IMR-90 (cell line): ENCODE data around the gene C22orf31. TPM values are rescaled to one million over a fixed set of nuclear protein-coding genes. Genes with fewer than 3 reads are reported as not detected.

Experiments
- ATAC-seq: fragments of 200-7000 bp; cut with Tn5 transposase; 2 replicates; pipeline ENCODE4 v1.9.1; 2020; ENCODE audit warnings: low read depth, mild to moderate bottlenecking, moderate library complexity
- BruUV-seq: library from RNA; stranded (reverse); fragments of 400-500 nt; replicated peaks from 2 replicates; lab custom pipeline; 2021; lab: Mats Ljungman, UMichigan
- CTCF ChIA-PET: fragments of 300-600 bp; formaldehyde crosslinking; extraction: SDS; loops from one replicate; lab custom pipeline; 2021; ENCODE audit warnings: antibody characterized with exemption; lab: Yijun Ruan, JAX
- POLR2A ChIA-PET: fragments of 300-600 bp; sonication (Branson Sonifier 250); formaldehyde crosslinking; loops from one replicate; lab custom pipeline; 2022; ENCODE audit warnings: antibody characterized with exemption; ENCODE audit not compliant: unreplicated experiment; lab: Charles Lee
- DNase-seq: peaks from one replicate; pipeline ENCODE4 v3.0.0; 2013
- H2AFZ ChIP-seq: replicated peaks from 2 replicates; pipeline ENCODE3; 2013; ENCODE audit warnings: low read length, mild to moderate bottlenecking; ENCODE audit not compliant: poor library complexity
- H2AK5ac ChIP-seq: 2 replicates; pipeline ENCODE4 v1.6.1; 2013; ENCODE audit warnings: low read depth, low read length, inconsistent platforms
- H2AK9ac ChIP-seq: replicated peaks from 2 replicates; pipeline ENCODE3; 2013; ENCODE audit warnings: mild to moderate bottlenecking, low read depth, low read length, moderate library complexity; ENCODE audit not compliant: poor library complexity
- H2BK120ac ChIP-seq: 2 replicates; pipeline ENCODE4 v1.6.1; 2013; ENCODE audit warnings: low read depth, low read length, inconsistent platforms
- H2BK15ac ChIP-seq: 3 replicates; pipeline ENCODE4 v1.6.1; 2013; ENCODE audit warnings: low read depth, low read length, inconsistent platforms
- H2BK20ac ChIP-seq: 2 replicates; pipeline ENCODE4 v1.6.1; 2013; ENCODE audit warnings: low read depth, mild to moderate bottlenecking, inconsistent platforms, low read length, moderate library complexity
- H2BK5ac ChIP-seq: 2 replicates; pipeline ENCODE4 v1.6.1; 2013; ENCODE audit warnings: mild to moderate bottlenecking, low read depth, low read length, inconsistent platforms; ENCODE audit not compliant: poor library complexity, severe bottlenecking
- H3K14ac ChIP-seq: replicated peaks from 2 replicates; pipeline ENCODE4 v1.6.1; 2013; ENCODE audit warnings: low read depth, low read length, inconsistent platforms
- H3K18ac ChIP-seq: 2 replicates; pipeline ENCODE4 v1.6.1; 2013; ENCODE audit warnings: low read depth, low read length, control low read depth
- H3K23ac ChIP-seq: 2 replicates; pipeline ENCODE4 v1.6.1; 2013; ENCODE audit warnings: low read depth, low read length, inconsistent platforms
- H3K27ac ChIP-seq: 2 replicates; pipeline ENCODE4 v1.5.1; 2013; ENCODE audit warnings: mild to moderate bottlenecking, control low read depth, low read length; ENCODE audit not compliant: insufficient read depth
- H3K27me3 ChIP-seq: 2 replicates; pipeline ENCODE4 v1.6.1; 2013; ENCODE audit warnings: low read length; ENCODE audit not compliant: control insufficient read depth, insufficient read depth
- H3K36me3 ChIP-seq: 2 replicates; pipeline ENCODE4 v1.6.1; 2013; ENCODE audit warnings: low read length, mixed read lengths; ENCODE audit not compliant: control insufficient read depth, insufficient read depth
- H3K4ac ChIP-seq: 2 replicates; pipeline ENCODE4 v1.6.1; 2013; ENCODE audit warnings: low read depth, low read length, inconsistent platforms
- H3K4me1 ChIP-seq: 2 replicates; pipeline ENCODE4 v1.6.1; 2013; ENCODE audit warnings: low read length, mixed read lengths; ENCODE audit not compliant: control insufficient read depth, insufficient read depth
- H3K4me2 ChIP-seq: 2 replicates; pipeline ENCODE4 v1.6.1; 2013; ENCODE audit warnings: low read depth, mild to moderate bottlenecking, control low read depth, low read length, moderate library complexity
- H3K4me3 ChIP-seq: 2 replicates; pipeline ENCODE4 v1.5.1; 2013; ENCODE audit warnings: low read depth, mild to moderate bottlenecking, control low read depth, low read length, moderate library complexity; ENCODE audit not compliant: insufficient read depth
- H3K56ac ChIP-seq: 2 replicates; pipeline ENCODE4 v1.6.1; 2013; ENCODE audit warnings: low read length, inconsistent platforms; ENCODE audit not compliant: insufficient read depth; ENCODE audit errors: extremely low read depth
- H3K79me1 ChIP-seq, 2 experiments: 2 replicates each; pipeline ENCODE4 v1.6.1; 2013; ENCODE audit warnings: low read length in 2 of 2, inconsistent platforms in 1 of 2, low read depth in 1 of 2
- H3K9ac ChIP-seq: 2 replicates; pipeline ENCODE4 v1.6.1; 2013; ENCODE audit warnings: low read depth, low read length, control low read depth
- H3K9me1 ChIP-seq: 2 replicates; pipeline ENCODE4 v1.6.1; 2013; ENCODE audit warnings: low read length, inconsistent platforms; ENCODE audit not compliant: insufficient read depth
- H3K9me3 ChIP-seq: 2 replicates; pipeline ENCODE4 v1.6.1; 2013; ENCODE audit warnings: low read length; ENCODE audit not compliant: control insufficient read depth, insufficient read depth
- H4K20me1 ChIP-seq: 2 replicates; pipeline ENCODE4 v1.6.1; 2013; ENCODE audit warnings: low read length, inconsistent platforms; ENCODE audit not compliant: insufficient read depth
- H4K5ac ChIP-seq: 2 replicates; pipeline ENCODE4 v1.6.1; 2013; ENCODE audit warnings: mild to moderate bottlenecking, low read depth, low read length, control low read depth
- H4K8ac ChIP-seq, 2 experiments: 2 replicates each; pipeline ENCODE4 v1.6.1; 2013; ENCODE audit warnings: low read depth in 2 of 2, low read length in 2 of 2, control low read depth in 1 of 2, inconsistent platforms in 1 of 2
- H4K91ac ChIP-seq: 2 replicates; pipeline ENCODE4 v1.6.1; 2013; ENCODE audit warnings: low read depth, low read length, inconsistent platforms; ENCODE audit not compliant: insufficient read depth
- FOS ChIP-seq: fragments of 150-350 bp; IDR thresholded peaks from 2 replicates; pipeline ENCODE4 v1.6.1; 2016; ENCODE audit warnings: low read depth, low read length
- MAFK ChIP-seq: IDR thresholded peaks from 2 replicates; pipeline ENCODE4 v1.6.1; 2012; ENCODE audit warnings: low read depth, low read length, improper control_type of control experiment
- NFE2L2 ChIP-seq: fragments of 150-350 bp; IDR thresholded peaks from 2 replicates; pipeline ENCODE4 v1.6.1; 2016; ENCODE audit warnings: low read depth, mild to moderate bottlenecking, low read length
- POLR2A ChIP-seq: IDR thresholded peaks from 2 replicates; pipeline ENCODE4 v1.6.1; 2012; ENCODE audit warnings: mild to moderate bottlenecking, low read depth, low read length
- RAD21 ChIP-seq: IDR thresholded peaks from 2 replicates; pipeline ENCODE4 v1.6.1; 2012; ENCODE audit warnings: low read length, improper control_type of control experiment
- RFX5 ChIP-seq: IDR thresholded peaks from 2 replicates; pipeline ENCODE4 v1.8.0; 2012; ENCODE audit warnings: low read depth, mild to moderate bottlenecking, low read length, moderate library complexity
- WGBS, 2 experiments: methylation state at CpG; one replicate each; pipeline versions ENCODE4 v1.1.5 to v1.1.7; 2013; ENCODE audit warnings: missing lambda C conversion rate in 2 of 2; ENCODE audit not compliant: insufficient read length in 1 of 2; ENCODE audit errors: extremely low coverage in 2 of 2; 5-methylcytosine and 5-hydroxymethylcytosine counted together
- dilution Hi-C: fragments of 300-500 bp; cut with HindIII; formaldehyde crosslinking; loops from one replicate; pipeline ENCODE4 v1.14.3; 2018; ENCODE audit warnings: low sequenced_read_pairs; ENCODE audit not compliant: unreplicated experiment
- in situ Hi-C: fragments of 300-500 bp; cut with MboI; formaldehyde crosslinking; loops from 3 replicates; pipeline ENCODE4 v1.14.3; 2019; ENCODE audit warnings: low sequenced_read_pairs, inconsistent platforms, mixed read lengths
- intact Hi-C: fragments of 100-400 bp; cut with micrococcal nuclease; formaldehyde crosslinking; loops from 2 replicates; pipeline ENCODE4 v1.10.0; 2022
- polyA plus RNA-seq, 3 experiments: library from polyadenylated mRNA; depleted of rRNA; stranded (reverse); fragments of >200 nt; gene quantifications; 2 replicates each; pipeline ENCODE4 v1.2.3, GENCODE V29; 2012; ENCODE audit warnings: low replicate concordance in 1 of 3
- total RNA-seq: library from RNA; depleted of rRNA; stranded (reverse); fragments of >200 nt; gene quantifications from 2 replicates; pipeline ENCODE4 v1.2.3, GENCODE V29; 2012

The C22orf31 gene
- total and polyA plus RNA-seq, 2 of the 4 experiments (the other 2 are of a cell fraction) = not detected

GRCh38 chr22:29078869-29079207 lies 17.2 kb upstream of the C22orf31 start:
- CTCF ChIA-PET = interaction anchor here (0.7 to 0.9 kb wide), 3 partner anchors 9 to 11 kb away, joined by 3 to 6 read pairs (median 3); no protein-coding TSS in a partner anchor
- BruUV-seq = no TSS peak
- intact Hi-C loops = no loop called here

More at GRCh38 chr22:29078869-29079207, 17.2 kb upstream of the C22orf31 start:
- POLR2A ChIA-PET = no interaction called here
- no peak overlapping the region for H2BK120ac ChIP-seq
- TF ChIP-seq POLR2A = no peak
- no peak for TF ChIP-seq FOS
- no peak for TF ChIP-seq MAFK
- no peak for TF ChIP-seq RAD21
- no peak for TF ChIP-seq NFE2L2
- no peak for TF ChIP-seq RFX5
- H3K4ac ChIP-seq = no peak overlapping the region
- H3K18ac ChIP-seq = no peak overlapping the region
- H3K9me3 ChIP-seq = no peaks in the 10 kb centered on the region
- H2AK5ac ChIP-seq = no peak overlapping the region
- H3K4me2 ChIP-seq = no peak overlapping the region
- DNase-seq (no peak), ATAC-seq (no peak)
- H2AK9ac ChIP-seq = no peak overlapping the region
- no peak overlapping the region for H3K14ac ChIP-seq
- no peak overlapping the region for H2BK15ac ChIP-seq
- WGBS, 2 experiments = no CpG with 5 or more reads among the region's 6 CpGs
- no peak overlapping the region for H3K27ac ChIP-seq
- no peaks in the 10 kb centered on the region; the same call in 1 of the 2 replicates for H3K27me3 ChIP-seq
- H3K4me3 ChIP-seq = no peak overlapping the region
- in situ Hi-C loops (no loop called here), dilution Hi-C loops (no loop called here)
- no peak overlapping the region for H3K56ac ChIP-seq
- H3K79me1 ChIP-seq = no peaks in the 10 kb centered on the region
- H3K4me1 ChIP-seq = no peaks in the 10 kb centered on the region
- H4K5ac ChIP-seq = no peak overlapping the region
- H4K91ac ChIP-seq = no peak overlapping the region
- H3K9ac ChIP-seq = no peak overlapping the region
- H2BK5ac ChIP-seq = no peak overlapping the region
- no peak overlapping the region for H2BK20ac ChIP-seq
- no peaks in the 10 kb centered on the region for H4K20me1 ChIP-seq
- no peak overlapping the region for H3K23ac ChIP-seq
- H3K36me3 ChIP-seq = no peaks in the 10 kb centered on the region
- H3K9me1 ChIP-seq = no peaks in the 10 kb centered on the region
- H4K8ac ChIP-seq = no peak overlapping the region
- no peak overlapping the region for H2AFZ ChIP-seq
